WTC11 (cell line): ENCODE data around the gene EDN2. TPM values are rescaled to one million over a fixed set of nuclear protein-coding genes. Genes with fewer than 3 reads are reported as not detected.

ENCODE experiments used
- ATAC-seq: fragments of 200-7000 bp; cut with Tn5 transposase; 2 replicates; pipeline ENCODE4 v1.10.0; 2021; ENCODE audit warnings: mild to moderate bottlenecking, moderate library complexity
- CTCF ChIA-PET: fragments of 300-600 bp; sonication (Branson Sonifier 250); formaldehyde crosslinking; loops from one replicate; lab custom pipeline; 2021; ENCODE audit warnings: antibody characterized with exemption; lab: Charles Lee
- POLR2A ChIA-PET: fragments of 350-600 bp; sonication (Branson Sonifier 250); formaldehyde crosslinking; loops from one replicate; lab custom pipeline; 2021; ENCODE audit warnings: antibody characterized with exemption; lab: Charles Lee
- DNase-seq: peaks from one replicate; pipeline ENCODE4 v3.0.0; 2021; ENCODE audit warnings: low spot score
- H3K27ac Mint-ChIP-seq: 2 replicates; pipeline ENCODE4 v1.8.0; 2021; ENCODE audit warnings: mixed read lengths
- H3K27me3 Mint-ChIP-seq: 2 replicates; pipeline ENCODE4 v1.8.0; 2021; ENCODE audit warnings: low read depth, mild to moderate bottlenecking, moderate library complexity, mixed read lengths
- H3K36me3 Mint-ChIP-seq: 2 replicates; pipeline ENCODE4 v1.8.0; 2021; ENCODE audit warnings: mixed read lengths
- H3K4me1 Mint-ChIP-seq: 2 replicates; pipeline ENCODE4 v1.8.0; 2022; ENCODE audit warnings: mixed read lengths
- H3K4me3 Mint-ChIP-seq: 2 replicates; pipeline ENCODE4 v1.8.0; 2021; ENCODE audit warnings: mild to moderate bottlenecking, moderate library complexity, mixed read lengths
- H3K9me3 Mint-ChIP-seq: 2 replicates; pipeline ENCODE4 v1.8.0; 2021; ENCODE audit warnings: mixed read lengths
- HMGA2 ChIP-seq: fragments of 250-450 bp; sonication (Bioruptor Pico); IDR thresholded peaks from 2 replicates; pipeline ENCODE4 v1.4.0; 2021; ENCODE audit warnings: mild to moderate bottlenecking, moderate library complexity
- IRF2 ChIP-seq: sonication (generic); formaldehyde crosslinking; IDR thresholded peaks from 2 replicates; pipeline ENCODE4 v1.8.0; 2022; ENCODE audit warnings: low read depth, missing genetic modification reagents, borderline replicate concordance
- JUN ChIP-seq: sonication (generic); formaldehyde crosslinking; IDR thresholded peaks from 2 replicates; pipeline ENCODE4 v1.8.0; 2023; ENCODE audit warnings: mild to moderate bottlenecking, missing genetic modification reagents
- MXD4 ChIP-seq: fragments of 250-450 bp; sonication (Bioruptor Pico); IDR thresholded peaks from 2 replicates; pipeline ENCODE4 v1.8.0; 2021; ENCODE audit warnings: mild to moderate bottlenecking, moderate library complexity, borderline replicate concordance
- NFE2L1 ChIP-seq: sonication (generic); formaldehyde crosslinking; IDR thresholded peaks from 2 replicates; pipeline ENCODE4 v1.8.1; 2023; ENCODE audit warnings: missing genetic modification reagents
- PRDM15 ChIP-seq: sonication (generic); formaldehyde crosslinking; IDR thresholded peaks from 2 replicates; pipeline ENCODE4 v1.8.0; 2022; ENCODE audit warnings: missing genetic modification reagents
- PRRX2 ChIP-seq: fragments of 250-450 bp; sonication (Bioruptor Pico); IDR thresholded peaks from 2 replicates; pipeline ENCODE4 v1.8.0; 2021; ENCODE audit warnings: mild to moderate bottlenecking
- SMAD4 ChIP-seq: sonication (generic); formaldehyde crosslinking; IDR thresholded peaks from 2 replicates; pipeline ENCODE4 v1.8.0; 2022; ENCODE audit warnings: mild to moderate bottlenecking, missing genetic modification reagents
- SOX15 ChIP-seq: fragments of 250-450 bp; sonication (Bioruptor Pico); IDR thresholded peaks from 2 replicates; pipeline ENCODE4 v1.9.0; 2021; ENCODE audit warnings: mild to moderate bottlenecking
- TEAD4 ChIP-seq: sonication (generic); formaldehyde crosslinking; IDR thresholded peaks from 2 replicates; pipeline ENCODE4 v1.8.0; 2022; ENCODE audit warnings: mild to moderate bottlenecking, missing genetic modification reagents
- ZNF219 ChIP-seq: sonication (generic); formaldehyde crosslinking; IDR thresholded peaks from 2 replicates; pipeline ENCODE4 v1.8.0; 2023; ENCODE audit warnings: missing genetic modification reagents, mild to moderate bottlenecking, borderline replicate concordance
- ZNF232 ChIP-seq: sonication (generic); formaldehyde crosslinking; IDR thresholded peaks from 2 replicates; pipeline ENCODE4 v1.8.0; 2022; ENCODE audit warnings: mild to moderate bottlenecking, missing genetic modification reagents
- ZNF263 ChIP-seq: sonication (generic); formaldehyde crosslinking; IDR thresholded peaks from 2 replicates; pipeline ENCODE4 v1.8.1; 2022; ENCODE audit warnings: low read depth, mild to moderate bottlenecking, moderate library complexity, missing genetic modification reagents
- ZNF416 ChIP-seq: fragments of 250-450 bp; sonication (Bioruptor Pico); IDR thresholded peaks from 2 replicates; pipeline ENCODE4 v1.9.0; 2021; ENCODE audit warnings: mild to moderate bottlenecking, inconsistent platforms
- total RNA-seq: library from RNA; stranded (reverse); gene quantifications from 3 replicates; pipeline ENCODE4 v1.2.3, GENCODE V29; 2021
- TF ChIP-seq, protein P1 (sequence below): fragments of 250-450 bp; sonication (Bioruptor Pico); conservative IDR thresholded peaks from 2 replicates; pipeline ENCODE4 v1.9.0; 2021; ENCODE audit warnings: mild to moderate bottlenecking
- TF ChIP-seq, protein P2 (sequence below): sonication (generic); formaldehyde crosslinking; IDR thresholded peaks from 2 replicates; pipeline ENCODE4 v1.8.0; 2023; ENCODE audit warnings: missing genetic modification reagents, mild to moderate bottlenecking, borderline replicate concordance

Gene EDN2
- total RNA-seq, 1 experiment from 2014 or later: 0.33 TPM

DNA sequence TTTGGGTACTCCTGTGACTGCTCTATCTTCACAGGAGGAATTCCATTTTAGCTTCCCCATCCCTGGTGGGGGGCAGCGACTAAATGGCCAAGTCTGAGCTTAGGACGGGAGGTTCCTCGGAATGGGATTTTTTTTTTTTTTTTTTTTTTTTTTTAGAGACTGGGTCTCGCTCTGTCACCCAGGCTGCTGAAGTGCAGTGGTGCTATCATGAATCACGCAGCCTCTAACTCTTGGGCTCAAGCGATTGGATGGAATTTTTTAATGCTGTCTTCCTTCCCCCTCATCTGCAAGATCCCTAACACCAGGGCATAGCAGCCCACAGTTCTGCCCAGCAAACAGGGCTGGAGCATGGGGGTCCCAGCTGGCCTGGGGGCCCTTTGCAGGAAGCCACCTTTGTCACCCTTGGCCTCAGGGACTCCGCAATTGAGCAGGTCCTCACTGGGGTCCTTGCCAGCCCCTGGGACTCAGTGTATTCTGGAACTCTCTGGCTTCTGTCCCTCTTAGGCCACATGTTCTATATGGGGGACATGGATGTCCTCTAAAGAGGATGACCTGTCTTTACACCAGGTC lies 13.1 kb upstream of the EDN2 start:
- ATAC-seq: no peak
- Mint-ChIP-seq H3K4me1 (peaks cover 24% of the 10 kb centered on the region), H3K36me3 (no peaks in the 10 kb centered on the region), H3K4me3 (no peak overlapping the region), H3K27ac (no peak overlapping the region), H3K9me3 (no peaks in the 10 kb centered on the region), H3K27me3 (peaks cover 14% of the 10 kb centered on the region)
- ChIA-PET POLR2A (no interaction called here), CTCF (interaction anchor here (1.8 to 5.2 kb wide), 5 partner anchors 9 to 18 kb away, joined by 7 to 30 read pairs (median 16); partner anchors contain the start of gene EDN2)
- no peak for DNase-seq
- TF ChIP-seq ZNF263 (CRISPR knock-in tag): no peak
- TF ChIP-seq, protein P1, sequence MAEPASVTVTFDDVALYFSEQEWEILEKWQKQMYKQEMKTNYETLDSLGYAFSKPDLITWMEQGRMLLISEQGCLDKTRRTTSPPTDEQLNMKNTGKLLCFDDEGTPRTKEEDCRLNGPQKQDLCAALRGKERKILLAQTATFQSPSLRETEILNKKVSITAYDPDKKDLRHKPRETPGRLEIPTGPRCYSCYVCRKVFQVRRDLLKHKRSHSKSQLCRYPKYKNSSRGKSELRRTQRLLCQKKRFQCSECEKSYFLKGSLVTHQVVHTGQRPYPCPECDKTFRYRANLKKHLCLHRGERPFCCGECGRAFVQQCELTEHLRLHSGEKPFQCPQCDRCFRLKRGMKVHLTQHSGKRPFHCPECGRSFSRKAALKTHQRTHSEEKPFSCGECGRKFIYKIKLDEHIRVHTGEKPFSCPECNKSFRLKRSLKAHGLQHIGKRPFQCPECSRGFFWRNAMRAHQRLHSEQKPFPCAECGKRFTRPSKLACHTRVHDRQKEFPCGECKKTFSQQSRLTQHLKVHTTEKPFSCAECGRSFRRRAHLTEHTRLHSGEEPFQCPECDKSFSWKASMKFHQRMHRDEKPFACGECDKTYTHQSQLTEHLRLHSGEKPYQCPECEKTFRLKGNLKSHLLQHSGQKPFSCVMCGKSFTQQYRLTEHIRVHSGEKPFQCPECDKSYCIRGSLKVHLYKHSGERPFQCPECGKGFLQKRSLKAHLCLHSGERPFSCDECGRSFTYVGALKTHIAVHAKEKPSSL (CRISPR knock-in tag): no peak
- no peak for TF ChIP-seq HMGA2 (CRISPR knock-in tag)

DNA sequence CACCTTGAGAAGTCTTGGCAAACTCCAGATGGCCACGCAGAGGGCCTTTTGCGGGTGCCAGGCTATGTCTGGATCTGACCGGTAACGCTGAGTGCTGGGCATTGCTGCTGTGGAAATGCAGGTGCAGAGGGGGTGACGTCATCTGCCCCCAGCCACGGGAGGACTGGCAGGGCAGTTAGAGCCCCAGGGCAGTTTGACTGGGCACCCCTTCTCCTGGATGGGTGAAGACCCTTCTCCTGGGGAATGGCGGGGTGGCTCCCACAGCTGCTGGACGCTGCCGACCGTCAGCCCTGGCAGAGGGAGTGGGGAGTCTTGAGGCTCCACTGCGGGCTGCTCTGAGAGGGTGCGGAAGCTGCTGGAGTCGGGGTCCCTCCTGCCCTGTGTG lies 12.6 kb upstream of the EDN2 start:
- no peaks in the 10 kb centered on the region for H3K9me3 Mint-ChIP-seq
- DNase-seq: no peak
- peaks cover 14% of the 10 kb centered on the region for H3K27me3 Mint-ChIP-seq
- H3K27ac Mint-ChIP-seq: 0 out of 2 replicates have a peak overlapping the region, but pooled peaks have one; percentile 27
- TF ChIP-seq, protein P1 (CRISPR knock-in tag): no peak
- no peak for TF ChIP-seq ZNF416
- no peak for TF ChIP-seq IRF2 (CRISPR knock-in tag)
- no peak for TF ChIP-seq SMAD4 (CRISPR knock-in tag)
- TF ChIP-seq, protein P2, sequence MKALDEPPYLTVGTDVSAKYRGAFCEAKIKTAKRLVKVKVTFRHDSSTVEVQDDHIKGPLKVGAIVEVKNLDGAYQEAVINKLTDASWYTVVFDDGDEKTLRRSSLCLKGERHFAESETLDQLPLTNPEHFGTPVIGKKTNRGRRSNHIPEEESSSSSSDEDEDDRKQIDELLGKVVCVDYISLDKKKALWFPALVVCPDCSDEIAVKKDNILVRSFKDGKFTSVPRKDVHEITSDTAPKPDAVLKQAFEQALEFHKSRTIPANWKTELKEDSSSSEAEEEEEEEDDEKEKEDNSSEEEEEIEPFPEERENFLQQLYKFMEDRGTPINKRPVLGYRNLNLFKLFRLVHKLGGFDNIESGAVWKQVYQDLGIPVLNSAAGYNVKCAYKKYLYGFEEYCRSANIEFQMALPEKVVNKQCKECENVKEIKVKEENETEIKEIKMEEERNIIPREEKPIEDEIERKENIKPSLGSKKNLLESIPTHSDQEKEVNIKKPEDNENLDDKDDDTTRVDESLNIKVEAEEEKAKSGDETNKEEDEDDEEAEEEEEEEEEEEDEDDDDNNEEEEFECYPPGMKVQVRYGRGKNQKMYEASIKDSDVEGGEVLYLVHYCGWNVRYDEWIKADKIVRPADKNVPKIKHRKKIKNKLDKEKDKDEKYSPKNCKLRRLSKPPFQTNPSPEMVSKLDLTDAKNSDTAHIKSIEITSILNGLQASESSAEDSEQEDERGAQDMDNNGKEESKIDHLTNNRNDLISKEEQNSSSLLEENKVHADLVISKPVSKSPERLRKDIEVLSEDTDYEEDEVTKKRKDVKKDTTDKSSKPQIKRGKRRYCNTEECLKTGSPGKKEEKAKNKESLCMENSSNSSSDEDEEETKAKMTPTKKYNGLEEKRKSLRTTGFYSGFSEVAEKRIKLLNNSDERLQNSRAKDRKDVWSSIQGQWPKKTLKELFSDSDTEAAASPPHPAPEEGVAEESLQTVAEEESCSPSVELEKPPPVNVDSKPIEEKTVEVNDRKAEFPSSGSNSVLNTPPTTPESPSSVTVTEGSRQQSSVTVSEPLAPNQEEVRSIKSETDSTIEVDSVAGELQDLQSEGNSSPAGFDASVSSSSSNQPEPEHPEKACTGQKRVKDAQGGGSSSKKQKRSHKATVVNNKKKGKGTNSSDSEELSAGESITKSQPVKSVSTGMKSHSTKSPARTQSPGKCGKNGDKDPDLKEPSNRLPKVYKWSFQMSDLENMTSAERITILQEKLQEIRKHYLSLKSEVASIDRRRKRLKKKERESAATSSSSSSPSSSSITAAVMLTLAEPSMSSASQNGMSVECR (CRISPR knock-in tag): no peak
- ATAC-seq: no peak
- H3K36me3 Mint-ChIP-seq: no peaks in the 10 kb centered on the region
- H3K4me1 Mint-ChIP-seq: peaks cover 24% of the 10 kb centered on the region
- ChIA-PET CTCF (interaction anchor here (1.8 to 5.2 kb wide), 5 partner anchors 8 to 19 kb away, joined by 7 to 30 read pairs (median 16); partner anchors contain the start of gene EDN2), POLR2A (interaction anchor here (0.6 kb wide), 1 partner anchor 11 kb away, joined by 3 read pairs; no protein-coding TSS in a partner anchor)
- peak overlapping the region; percentile 14; the same call in 1 of the 2 replicates for H3K4me3 Mint-ChIP-seq

GRCh38 chr1:41496080-41497055 lies 11.9 kb upstream of the EDN2 start:
- Mint-ChIP-seq H3K27me3 (peaks cover 14% of the 10 kb centered on the region), H3K27ac (no peak overlapping the region), H3K36me3 (no peaks in the 10 kb centered on the region), H3K4me1 (peaks cover 24% of the 10 kb centered on the region), H3K4me3 (peak overlapping the region; percentile 41), H3K9me3 (no peaks in the 10 kb centered on the region)
- ChIA-PET CTCF (interaction anchor here (0.5 to 5.2 kb wide), 9 partner anchors 8 to 183 kb away, joined by 3 to 30 read pairs (median 7); partner anchors contain the start of gene EDN2), POLR2A (interaction anchor here (0.6 to 1.2 kb wide), 2 partner anchors 9 to 11 kb away, joined by 3 read pairs; no protein-coding TSS in a partner anchor)
- peak; percentile 85 for DNase-seq
- peak; percentile 65 for ATAC-seq
- peak; percentile 40; the same call in 1 of the 2 replicates for TF ChIP-seq HMGA2 (CRISPR knock-in tag)
- TF ChIP-seq PRDM15 (CRISPR knock-in tag): no peak
- TF ChIP-seq TEAD4 (CRISPR knock-in tag): peak; percentile 89
- no peak for TF ChIP-seq PRRX2 (CRISPR knock-in tag)
- peak; percentile 93 for TF ChIP-seq ZNF219 (CRISPR knock-in tag)
- no peak for TF ChIP-seq ZNF263 (CRISPR knock-in tag)
- no peak for TF ChIP-seq MXD4 (CRISPR knock-in tag)
- TF ChIP-seq SOX15 (CRISPR knock-in tag): no peak
- TF ChIP-seq JUN (CRISPR knock-in tag): peak; percentile 94; the same call in 1 of the 2 replicates
- TF ChIP-seq NFE2L1 (CRISPR knock-in tag): peak; percentile 88
- no peak; the same call in 1 of the 2 replicates for TF ChIP-seq ZNF232 (CRISPR knock-in tag)
